Spinal cord (tissue), 10 donors: Measurements from ENCODE around the gene RAB15. TPM values are rescaled to one million over a fixed set of nuclear protein-coding genes. Genes with fewer than 3 reads are reported as not detected.

Source experiments
- DNase-seq, 6 donors: peaks; one replicate each; pipeline versions ENCODE4 v3.0.0 to v3.0.0-alpha.2; 2013 to 2015; ENCODE audit warnings: low spot score in 6 of 6, low read depth in 4 of 6
- H3K27ac ChIP-seq: one replicate; pipeline ENCODE4 v1.5.1; 2013; ENCODE audit warnings: low read depth, low read length, control low read depth
- H3K27me3 ChIP-seq: one replicate; pipeline ENCODE4 v1.6.1; 2013; ENCODE audit warnings: low read length; ENCODE audit not compliant: control insufficient read depth, insufficient read depth
- H3K36me3 ChIP-seq: one replicate; pipeline ENCODE4 v1.6.1; 2013; ENCODE audit warnings: low read length; ENCODE audit not compliant: control insufficient read depth, insufficient read depth
- H3K4me1 ChIP-seq: one replicate; pipeline ENCODE4 v1.6.1; 2013; ENCODE audit warnings: low read length; ENCODE audit not compliant: control insufficient read depth, insufficient read depth
- H3K4me3 ChIP-seq: one replicate; pipeline ENCODE4 v1.5.1; 2013; ENCODE audit warnings: low read depth, low read length, control low read depth
- H3K9me3 ChIP-seq: one replicate; pipeline ENCODE4 v1.6.1; 2013; ENCODE audit warnings: low read length; ENCODE audit not compliant: control insufficient read depth, insufficient read depth
- WGBS: methylation state at CpG from one replicate; pipeline ENCODE4 v1.1.5; 2013; ENCODE audit warnings: missing lambda C conversion rate; ENCODE audit not compliant: insufficient coverage; 5-methylcytosine and 5-hydroxymethylcytosine counted together
- polyA plus RNA-seq, 2 donors: library from polyadenylated mRNA; unstranded; fragments of 120-200 nt; gene quantifications; one replicate each; pipeline ENCODE4 v1.2.1, GENCODE V29; 2013; ENCODE audit not compliant: insufficient read length in 2 of 2
- small RNA-seq: library from RNA; depleted of rRNA; stranded (forward); fragments of <200 nt; gene quantifications from one replicate; pipeline ENCODE3, GENCODE V24; 2014; ENCODE audit warnings: low replicate concordance
- total RNA-seq, 2 donors: library from RNA; depleted of rRNA in 1 of 2; stranded (reverse); fragments of 120-200 nt in 1 of 2; fragments of >200 nt in 1 of 2; gene quantifications; one replicate each; pipeline versions ENCODE4 v1.2.3 to v1.2.4, GENCODE V29; 2013 to 2014
- donor health status: healthy.

RAB15 gene
- total and polyA plus RNA-seq, 4 donors = 23.5 to 102 (median 57.6) TPM

DNA sequence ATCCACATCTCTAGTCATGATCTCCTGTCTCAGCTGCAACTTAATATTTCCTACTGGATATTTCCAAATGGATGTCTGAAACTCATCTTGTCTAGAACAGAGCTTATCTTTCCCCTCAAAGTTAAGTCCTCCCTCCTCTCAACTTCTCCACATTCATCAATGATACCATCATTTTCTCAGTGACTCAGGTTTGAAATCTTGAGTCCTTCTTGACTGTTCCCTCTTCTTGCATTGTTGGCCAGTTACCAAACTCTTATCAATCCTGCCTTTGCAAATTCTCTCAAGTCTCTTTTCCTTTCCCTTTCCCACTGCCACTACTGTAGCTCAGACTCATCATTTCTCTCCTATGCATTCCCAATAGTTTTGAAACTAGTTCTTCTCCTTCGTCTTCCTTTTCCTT is 72.2 kb downstream of the RAB15 start:
- WGBS = no CpG with 5 or more reads among the region's 1 CpG
- H3K4me3 ChIP-seq = no peak overlapping the region
- H3K27ac ChIP-seq = no peak overlapping the region
- no peak for DNase-seq
- H3K9me3 ChIP-seq = no peaks in the 10 kb centered on the region
- no peaks in the 10 kb centered on the region for H3K36me3 ChIP-seq
- H3K27me3 ChIP-seq = no peaks in the 10 kb centered on the region
- H3K4me1 ChIP-seq = no peaks in the 10 kb centered on the region

Small RNAs within 50 kb of the gene (small RNA-seq; reads per million reads assigned to genes)
- gene RPPH1-2P = not detected

Other genes with a start within 250 kb of the RAB15 start
- gene SPTB, start 92.4 kb downstream of the RAB15 start, total RNA-seq = 10 to 100 TPM; 19.0 to 31.1 TPM
- gene SPTB, start 92.4 kb downstream of the RAB15 start, polyA plus RNA-seq = 10 to 100 TPM; 39.3 to 42.3 TPM
- gene CHURC1, start 57.9 kb downstream of the RAB15 start, total RNA-seq = 10 to 100 TPM; 62.1 to 67.5 TPM
- 10 to 100 TPM; 38.7 to 45.7 TPM for gene CHURC1, start 57.9 kb downstream of the RAB15 start, polyA plus RNA-seq
- gene GPX2, start 29.6 kb downstream of the RAB15 start, total RNA-seq = under 1 TPM in 1 of 2 donors, not detected in 1; 0.30 TPM
- 1 to 10 TPM in 1 of 2 donors, under 1 TPM in 1; 0.43 to 1.2 TPM for gene GPX2, start 29.6 kb downstream of the RAB15 start, polyA plus RNA-seq
- gene FNTB, start 14.6 kb upstream of the RAB15 start, total RNA-seq = 10 to 100 TPM; 20.9 to 29.6 TPM
- gene FNTB, start 14.6 kb upstream of the RAB15 start, polyA plus RNA-seq = 10 to 100 TPM; 56.7 to 66.9 TPM
- gene MAX, start 130.2 kb upstream of the RAB15 start, total RNA-seq = 10 to 100 TPM; 48.2 to 55.2 TPM
- gene MAX, start 130.2 kb upstream of the RAB15 start, polyA plus RNA-seq = 10 to 100 TPM; 75.3 to 76.7 TPM